ENCODE data around the gene CDK8.

Gene CDK8

GRCh38 chr13:26400545-26400944, 146.6 kb downstream of the CDK8 start:
- no peak for DNase-seq

- DNase-seq = no peak
Measured at GRCh38 chr13:26401069-26401468, 147.1 kb downstream of the CDK8 start.

GRCh38 chr13:26401578-26402021, 147.7 kb downstream of the CDK8 start:
- no peak for DNase-seq

- DNase-seq = no peak
Measured at GRCh38 chr13:26406791-26407190, 152.9 kb downstream of the CDK8 start.

GRCh38 chr13:26411206-26411605, 157.3 kb downstream of the CDK8 start:
- no peak for DNase-seq

GRCh38 chr13:26412263-26412662, 158.3 kb downstream of the CDK8 start:
- DNase-seq = no peak

GRCh38 chr13:26412936-26413716, 159.2 kb downstream of the CDK8 start:
- DNase-seq = no peak

- DNase-seq = no peak
Measured at GRCh38 chr13:26420282-26420960, 166.5 kb downstream of the CDK8 start.

- no peak for DNase-seq
Measured at GRCh38 chr13:26422036-26422435, 168.1 kb downstream of the CDK8 start.

- DNase-seq = no peak
Measured at GRCh38 chr13:26423629-26424028, 169.7 kb downstream of the CDK8 start.

- no peak for DNase-seq
Measured at GRCh38 chr13:26424181-26424580, 170.3 kb downstream of the CDK8 start.

GRCh38 chr13:26425443-26426358, 171.8 kb downstream of the CDK8 start:
- no peak for DNase-seq

- DNase-seq = no peak
Measured at GRCh38 chr13:26433776-26434175, 179.8 kb downstream of the CDK8 start.

- DNase-seq = no peak
Measured at GRCh38 chr13:26435171-26435570, 181.2 kb downstream of the CDK8 start.

- no peak for DNase-seq
Measured at GRCh38 chr13:26435646-26436045, 181.7 kb downstream of the CDK8 start.

GRCh38 chr13:26436914-26437313, 183.0 kb downstream of the CDK8 start:
- no peak for DNase-seq

GRCh38 chr13:26440111-26440510, 186.2 kb downstream of the CDK8 start:
- no peak for DNase-seq

- no peak for DNase-seq
Measured at GRCh38 chr13:26441476-26441875, 187.5 kb downstream of the CDK8 start.

GRCh38 chr13:26442541-26442940, 188.6 kb downstream of the CDK8 start:
- no peak for DNase-seq

- no peak for DNase-seq
Measured at GRCh38 chr13:26445092-26445491, 191.2 kb downstream of the CDK8 start.

GRCh38 chr13:26446751-26447150, 192.8 kb downstream of the CDK8 start:
- no peak for DNase-seq

- no peak for DNase-seq
Measured at GRCh38 chr13:26448032-26448431, 194.1 kb downstream of the CDK8 start.
